ENCODE results near the gene ARNT2. TPM values are rescaled to one million over a fixed set of nuclear protein-coding genes. Genes with fewer than 3 reads are reported as not detected.

Gene ARNT2
- polyA plus RNA-seq, 3 donors from 2014 or later, result not detected

GRCh38 chr15:80395616-80396015 lies 8.6 kb upstream of the ARNT2 start:
- peaks cover 0 to 1% (median 0%) of the 10 kb centered on the region in 6 donors for H3K9me3 Mint-ChIP-seq
- no peak overlapping the region for H3K4me3 Mint-ChIP-seq
- H3K27ac Mint-ChIP-seq, result no peak overlapping the region
- no peaks in the 10 kb centered on the region for H3K36me3 Mint-ChIP-seq
- H3K27me3 Mint-ChIP-seq (ENCODE audit: low read depth in 3 of 3), result peaks cover 5 to 16% (median 9%) of the 10 kb centered on the region in 3 donors
- DNase-seq, result no peak
- H3K4me1 Mint-ChIP-seq, result no peaks in the 10 kb centered on the region

GRCh38 chr15:80396096-80396495 lies 8.1 kb upstream of the ARNT2 start:
- Mint-ChIP-seq H3K27ac (no peak overlapping the region), H3K4me1 (no peaks in the 10 kb centered on the region), H3K4me3 (no peak overlapping the region), H3K9me3 (peaks cover 0 to 1% (median 0%) of the 10 kb centered on the region in 6 donors), H3K27me3 (ENCODE audit: low read depth in 3 of 3) (peaks cover 2 to 12% (median 9%) of the 10 kb centered on the region in 3 donors), H3K36me3 (no peaks in the 10 kb centered on the region)
- DNase-seq, result no peak

GRCh38 chr15:80399508-80399907 lies 4.7 kb upstream of the ARNT2 start:
- H3K4me3 Mint-ChIP-seq, result no peak overlapping the region
- H3K27ac Mint-ChIP-seq, result no peak overlapping the region
- H3K27me3 Mint-ChIP-seq (ENCODE audit: low read depth in 3 of 3), result peaks cover 4 to 21% (median 9%) of the 10 kb centered on the region in 3 donors
- no peak for DNase-seq
- no peaks in the 10 kb centered on the region for H3K36me3 Mint-ChIP-seq
- H3K4me1 Mint-ChIP-seq, result no peaks in the 10 kb centered on the region
- peaks cover 0 to 1% (median 0%) of the 10 kb centered on the region in 6 donors for H3K9me3 Mint-ChIP-seq

- DNase-seq, result no peak
- no peak overlapping the region for H3K27ac Mint-ChIP-seq
- no peaks in the 10 kb centered on the region for H3K4me1 Mint-ChIP-seq
- H3K36me3 Mint-ChIP-seq, result no peaks in the 10 kb centered on the region
- H3K27me3 Mint-ChIP-seq (ENCODE audit: low read depth in 3 of 3), result peaks cover 7 to 28% (median 7%) of the 10 kb centered on the region in 3 donors
- no peak overlapping the region for H3K4me3 Mint-ChIP-seq
- no peaks in the 10 kb centered on the region for H3K9me3 Mint-ChIP-seq
Measured at GRCh38 chr15:80401456-80401855, 2.7 kb upstream of the ARNT2 start.

GRCh38 chr15:80402339-80402738 lies 1.8 kb upstream of the ARNT2 start:
- DNase-seq, result no peak
- Mint-ChIP-seq H3K36me3 (no peaks in the 10 kb centered on the region), H3K4me3 (no peak overlapping the region), H3K9me3 (no peaks in the 10 kb centered on the region), H3K27me3 (ENCODE audit: low read depth in 3 of 3) (peaks cover 4 to 28% (median 7%) of the 10 kb centered on the region in 3 donors), H3K4me1 (no peaks in the 10 kb centered on the region), H3K27ac (no peak overlapping the region)

GRCh38 chr15:80403712-80404056 lies 498 bp upstream of the ARNT2 start:
- Mint-ChIP-seq H3K36me3 (no peaks in the 10 kb centered on the region), H3K9me3 (no peaks in the 10 kb centered on the region), H3K27me3 (ENCODE audit: low read depth in 3 of 3) (peaks cover 4 to 33% (median 7%) of the 10 kb centered on the region in 3 donors), H3K4me3 (no peak overlapping the region), H3K4me1 (no peaks in the 10 kb centered on the region), H3K27ac (no peak overlapping the region)
- no peak for DNase-seq

GRCh38 chr15:80404761-80405553 lies 775 bp downstream of the ARNT2 start:
- Mint-ChIP-seq H3K4me3 (peak overlapping the region in 1 of 5 donors; percentile 8), H3K36me3 (no peaks in the 10 kb centered on the region), H3K4me1 (no peaks in the 10 kb centered on the region), H3K27ac (no peak overlapping the region), H3K27me3 (ENCODE audit: low read depth in 3 of 3) (peaks cover 7 to 37% (median 7%) of the 10 kb centered on the region in 3 donors), H3K9me3 (peaks cover 0 to 1% (median 0%) of the 10 kb centered on the region in 6 donors)
- DNase-seq, result no peak

- DNase-seq, result no peak
- no peaks in the 10 kb centered on the region for H3K36me3 Mint-ChIP-seq
- peaks cover 0 to 1% (median 0%) of the 10 kb centered on the region in 6 donors for H3K9me3 Mint-ChIP-seq
- H3K4me3 Mint-ChIP-seq, result no peak overlapping the region
- no peak overlapping the region for H3K27ac Mint-ChIP-seq
- no peaks in the 10 kb centered on the region for H3K4me1 Mint-ChIP-seq
- H3K27me3 Mint-ChIP-seq (ENCODE audit: low read depth in 3 of 3), result peaks cover 7 to 37% (median 7%) of the 10 kb centered on the region in 3 donors
Measured at GRCh38 chr15:80405554-80405850, 1.3 kb downstream of the ARNT2 start.

- Mint-ChIP-seq H3K4me3 (no peak overlapping the region), H3K36me3 (no peaks in the 10 kb centered on the region), H3K27me3 (ENCODE audit: low read depth in 3 of 3) (peaks cover 9 to 40% (median 9%) of the 10 kb centered on the region in 3 donors), H3K9me3 (peaks cover 0 to 1% (median 0%) of the 10 kb centered on the region in 6 donors), H3K27ac (no peak overlapping the region), H3K4me1 (no peaks in the 10 kb centered on the region)
- DNase-seq, result no peak
Measured at GRCh38 chr15:80405970-80406369, 1.8 kb downstream of the ARNT2 start.

GRCh38 chr15:80411788-80412288 lies 7.7 kb downstream of the ARNT2 start:
- Mint-ChIP-seq H3K27me3 (ENCODE audit: low read depth in 3 of 3) (peaks cover 3 to 17% (median 7%) of the 10 kb centered on the region in 3 donors), H3K4me1 (no peaks in the 10 kb centered on the region), H3K27ac (no peak overlapping the region), H3K36me3 (no peaks in the 10 kb centered on the region), H3K9me3 (peaks cover 0 to 3% (median 0%) of the 10 kb centered on the region in 6 donors), H3K4me3 (no peak overlapping the region)
- DNase-seq, result no peak

- H3K36me3 Mint-ChIP-seq, result no peaks in the 10 kb centered on the region
- peaks cover 0 to 2% (median 0%) of the 10 kb centered on the region in 6 donors for H3K9me3 Mint-ChIP-seq
- no peak overlapping the region for H3K27ac Mint-ChIP-seq
- DNase-seq, result no peak
- H3K4me3 Mint-ChIP-seq, result no peak overlapping the region
- peaks cover 6 to 11% (median 8%) of the 10 kb centered on the region in 3 donors for H3K27me3 Mint-ChIP-seq (ENCODE audit: low read depth in 3 of 3)
- no peaks in the 10 kb centered on the region for H3K4me1 Mint-ChIP-seq
Measured at GRCh38 chr15:80414546-80415357, 10.6 kb downstream of the ARNT2 start.

GRCh38 chr15:80415358-80415670 lies 11.1 kb downstream of the ARNT2 start:
- no peak overlapping the region for H3K27ac Mint-ChIP-seq
- H3K36me3 Mint-ChIP-seq, result no peaks in the 10 kb centered on the region
- DNase-seq, result no peak
- peaks cover 6 to 11% (median 7%) of the 10 kb centered on the region in 3 donors for H3K27me3 Mint-ChIP-seq (ENCODE audit: low read depth in 3 of 3)
- no peak overlapping the region for H3K4me3 Mint-ChIP-seq
- H3K9me3 Mint-ChIP-seq, result peaks cover 0 to 2% (median 0%) of the 10 kb centered on the region in 6 donors
- no peaks in the 10 kb centered on the region for H3K4me1 Mint-ChIP-seq

GRCh38 chr15:80416702-80417101 lies 12.5 kb downstream of the ARNT2 start:
- Mint-ChIP-seq H3K4me1 (no peaks in the 10 kb centered on the region), H3K27ac (no peak overlapping the region), H3K4me3 (no peak overlapping the region), H3K36me3 (no peaks in the 10 kb centered on the region), H3K27me3 (ENCODE audit: low read depth in 3 of 3) (peaks cover 2 to 11% (median 6%) of the 10 kb centered on the region in 3 donors), H3K9me3 (peaks cover 0 to 2% (median 0%) of the 10 kb centered on the region in 6 donors)
- DNase-seq, result no peak

- no peak overlapping the region for H3K4me3 Mint-ChIP-seq
- peaks cover 2 to 11% (median 6%) of the 10 kb centered on the region in 3 donors for H3K27me3 Mint-ChIP-seq (ENCODE audit: low read depth in 3 of 3)
- no peaks in the 10 kb centered on the region for H3K9me3 Mint-ChIP-seq
- no peaks in the 10 kb centered on the region for H3K4me1 Mint-ChIP-seq
- DNase-seq, result no peak
- H3K27ac Mint-ChIP-seq, result no peak overlapping the region
- H3K36me3 Mint-ChIP-seq, result no peaks in the 10 kb centered on the region
Measured at GRCh38 chr15:80418892-80419537, 14.8 kb downstream of the ARNT2 start.

All from immature natural killer cell (primary cell).